Subcutaneous abdominal adipose tissue (tissue), 5 donors: Measurements from ENCODE around the gene FRMPD1.
A peak's percentile ranks its signal among the peaks of the same experiment; 100 is the strongest.
"Not testable (repeated sequence)": the region's sequence is repeated elsewhere in the genome, so short reads cannot be mapped to it uniquely, and the experiment has no call there.

ENCODE experiments used
- H3K27ac ChIP-seq: one replicate; pipeline ENCODE4 v1.7.0; 2013; ENCODE audit warnings: low read depth, mild to moderate bottlenecking, inconsistent platforms, low read length, moderate library complexity
- H3K27me3 ChIP-seq, 5 donors: one replicate each; pipeline ENCODE4 v1.7.0; 2013; ENCODE audit warnings: low read length in 5 of 5, inconsistent platforms in 1 of 5; ENCODE audit not compliant: control insufficient read depth in 5 of 5, insufficient read depth in 4 of 5
- H3K36me3 ChIP-seq, 5 donors: one replicate each; pipeline ENCODE4 v1.7.0; 2013; ENCODE audit warnings: low read length in 5 of 5; ENCODE audit not compliant: control insufficient read depth in 5 of 5, insufficient read depth in 5 of 5
- H3K4me1 ChIP-seq, 5 donors: one replicate each; pipeline ENCODE4 v1.7.0; 2013; ENCODE audit warnings: low read length in 5 of 5, mild to moderate bottlenecking in 3 of 5, moderate library complexity in 1 of 5; ENCODE audit not compliant: control insufficient read depth in 5 of 5, insufficient read depth in 5 of 5
- H3K4me3 ChIP-seq, 5 donors: one replicate each; pipeline ENCODE4 v1.7.0; 2013; ENCODE audit warnings: low read length in 5 of 5, low read depth in 1 of 5
- H3K9ac ChIP-seq, 5 donors: one replicate each; pipeline ENCODE4 v1.7.0; 2013; ENCODE audit warnings: low read length in 5 of 5, mild to moderate bottlenecking in 4 of 5, moderate library complexity in 3 of 5
- H3K9me3 ChIP-seq, 5 donors: one replicate each; pipeline ENCODE4 v1.7.0; 2013; ENCODE audit warnings: low read length in 5 of 5; ENCODE audit not compliant: control insufficient read depth in 5 of 5
- donor health status: healthy.
- donor health status: healthy.
- donor health status: healthy.
- donor health status: healthy.
- donor health status: healthy.

Gene FRMPD1

GRCh38 chr9:37650873-37651768, at the start of gene FRMPD1:
Gene FRMPD1 (plus strand): TSS chr9:37650954. CDS start chr9:37692642, 41,688 bp downstream.
- H3K27me3 ChIP-seq, result peaks cover 5 to 33% (median 23%) of the 10 kb centered on the region in 5 donors
- H3K4me3 ChIP-seq, result peak within 1 kb of the TSS; percentile 63 to 77 (median 66)
- H3K4me1 ChIP-seq, result peaks cover 0 to 18% (median 14%) of the 10 kb centered on the region in 5 donors
- H3K9me3 ChIP-seq, result no peaks in the 10 kb centered on the region
- H3K9ac ChIP-seq, result peak within 1 kb of the TSS in 3 of 5 donors; percentile 5 to 73 (median 27)
- no peaks in the 10 kb centered on the region for H3K36me3 ChIP-seq
- H3K27ac ChIP-seq, result no peak within 1 kb of the TSS

- H3K9me3 ChIP-seq, H3K9ac ChIP-seq, H3K27me3 ChIP-seq, H3K4me3 ChIP-seq, H3K36me3 ChIP-seq, H3K27ac ChIP-seq: not testable (repeated sequence)
- H3K4me1 ChIP-seq, result peaks cover 0 to 27% (median 16%) of the 10 kb centered on the region in 5 donors
These were observed 48.7 kb upstream of the FRMPD1 start for GRCh38 chr9:37602061-37602460.

GRCh38 chr9:37602817-37603216, 47.9 kb upstream of the FRMPD1 start:
- Histone ChIP-seq H3K27me3 (no peaks in the 10 kb centered on the region), H3K27ac (no peak overlapping the region)

GRCh38 chr9:37604296-37604695, 46.5 kb upstream of the FRMPD1 start:
- H3K9me3 ChIP-seq, result no peaks in the 10 kb centered on the region
- no peaks in the 10 kb centered on the region for H3K36me3 ChIP-seq
- H3K9ac ChIP-seq, result no peak overlapping the region
- no peaks in the 10 kb centered on the region for H3K27me3 ChIP-seq
- H3K4me3 ChIP-seq, result no peak overlapping the region
- peaks cover 2 to 27% (median 16%) of the 10 kb centered on the region in 5 donors for H3K4me1 ChIP-seq
- no peak overlapping the region for H3K27ac ChIP-seq

More at GRCh38 chr9:37602817-37603216, 47.9 kb upstream of the FRMPD1 start:
- Histone ChIP-seq H3K4me3 (peak overlapping the region in 3 of 5 donors; percentile 4 to 37 (median 20)), H3K4me1 (peaks cover under 1 to 27% (median 16%) of the 10 kb centered on the region in 5 donors), H3K9me3 (no peaks in the 10 kb centered on the region), H3K9ac (no peak overlapping the region), H3K36me3 (no peaks in the 10 kb centered on the region)

- Histone ChIP-seq H3K4me3 (no peak overlapping the region), H3K9me3 (no peaks in the 10 kb centered on the region), H3K36me3 (no peaks in the 10 kb centered on the region), H3K27me3 (no peaks in the 10 kb centered on the region), H3K27ac (no peak overlapping the region), H3K9ac (no peak overlapping the region), H3K4me1 (peaks cover 2 to 17% (median 5%) of the 10 kb centered on the region in 5 donors)
These were observed 42.5 kb upstream of the FRMPD1 start for GRCh38 chr9:37608250-37608649.

- Histone ChIP-seq H3K36me3 (no peaks in the 10 kb centered on the region), H3K9me3 (no peaks in the 10 kb centered on the region), H3K27ac (no peak overlapping the region), H3K4me1 (peaks cover 0 to 2% (median under 1%) of the 10 kb centered on the region in 5 donors), H3K27me3 (no peaks in the 10 kb centered on the region), H3K4me3 (no peak overlapping the region), H3K9ac (no peak overlapping the region)
These were observed 40.9 kb upstream of the FRMPD1 start for GRCh38 chr9:37609735-37610397.

GRCh38 chr9:37611014-37611413, 39.7 kb upstream of the FRMPD1 start:
- Histone ChIP-seq H3K36me3 (no peaks in the 10 kb centered on the region), H3K27ac (no peak overlapping the region), H3K9ac (no peak overlapping the region), H3K9me3 (no peaks in the 10 kb centered on the region), H3K4me1 (peaks cover 0 to 2% (median 0%) of the 10 kb centered on the region in 5 donors), H3K27me3 (no peaks in the 10 kb centered on the region), H3K4me3 (no peak overlapping the region)

- H3K9ac ChIP-seq, result peak overlapping the region in 1 of 5 donors; percentile 14
- H3K27me3 ChIP-seq, result no peaks in the 10 kb centered on the region
- peaks cover 0 to 2% (median 0%) of the 10 kb centered on the region in 5 donors for H3K4me1 ChIP-seq
- no peak overlapping the region for H3K4me3 ChIP-seq
- no peak overlapping the region for H3K27ac ChIP-seq
- no peaks in the 10 kb centered on the region for H3K9me3 ChIP-seq
- no peaks in the 10 kb centered on the region for H3K36me3 ChIP-seq
These were observed 38.8 kb upstream of the FRMPD1 start for GRCh38 chr9:37611961-37612360.

GRCh38 chr9:37617161-37617560, 33.6 kb upstream of the FRMPD1 start:
- Histone ChIP-seq H3K9me3 (no peaks in the 10 kb centered on the region), H3K27ac (no peak overlapping the region), H3K36me3 (no peaks in the 10 kb centered on the region)

GRCh38 chr9:37617832-37618231, 32.9 kb upstream of the FRMPD1 start:
- no peaks in the 10 kb centered on the region for H3K36me3 ChIP-seq
- H3K27me3 ChIP-seq, result no peaks in the 10 kb centered on the region
- no peak overlapping the region for H3K4me3 ChIP-seq
- no peak overlapping the region for H3K27ac ChIP-seq
- peaks cover 0 to 8% (median 4%) of the 10 kb centered on the region in 5 donors for H3K4me1 ChIP-seq
- H3K9me3 ChIP-seq, result no peaks in the 10 kb centered on the region
- H3K9ac ChIP-seq, result no peak overlapping the region

More at GRCh38 chr9:37617161-37617560, 33.6 kb upstream of the FRMPD1 start:
- no peaks in the 10 kb centered on the region for H3K27me3 ChIP-seq
- no peak overlapping the region for H3K9ac ChIP-seq
- no peak overlapping the region for H3K4me3 ChIP-seq
- H3K4me1 ChIP-seq, result peaks cover 0 to 8% (median 4%) of the 10 kb centered on the region in 5 donors
